Measurements from ENCODE around the gene CTNND2.

The CTNND2 gene

GRCh38 chr5:11378461-11378860, 525.8 kb downstream of the CTNND2 start:
- DNase-seq (ENCODE audit: low read depth), result no peak
- H3K4me3 ChIP-seq (ENCODE audit: low read depth, low read length), result no peak overlapping the region
- TF ChIP-seq CTCF (conservative IDR thresholded peaks at IDR 0.05; ENCODE audit: low read depth, low read length), result no peak

- DNase-seq (ENCODE audit: low read depth), result no peak
- H3K4me3 ChIP-seq (ENCODE audit: low read depth, low read length), result no peak overlapping the region
- TF ChIP-seq CTCF (conservative IDR thresholded peaks at IDR 0.05; ENCODE audit: low read depth, low read length), result no peak
Measured at GRCh38 chr5:11377896-11378295, 526.4 kb downstream of the CTNND2 start.

GRCh38 chr5:11372191-11372590, 532.1 kb downstream of the CTNND2 start:
- H3K4me3 ChIP-seq (ENCODE audit: low read depth, low read length), result no peak overlapping the region
- DNase-seq (ENCODE audit: low read depth), result no peak
- no peak for TF ChIP-seq CTCF (conservative IDR thresholded peaks at IDR 0.05; ENCODE audit: low read depth, low read length)

GRCh38 chr5:11371021-11371420, 533.2 kb downstream of the CTNND2 start:
- DNase-seq (ENCODE audit: low read depth), result no peak
- no peak overlapping the region for H3K4me3 ChIP-seq (ENCODE audit: low read depth, low read length)
- no peak for TF ChIP-seq CTCF (conservative IDR thresholded peaks at IDR 0.05; ENCODE audit: low read depth, low read length)

- no peak for DNase-seq (ENCODE audit: low read depth)
- TF ChIP-seq CTCF (conservative IDR thresholded peaks at IDR 0.05; ENCODE audit: low read depth, low read length), result no peak
- H3K4me3 ChIP-seq (ENCODE audit: low read depth, low read length), result no peak overlapping the region
Measured at GRCh38 chr5:11364531-11364930, 539.7 kb downstream of the CTNND2 start.

GRCh38 chr5:11363631-11364178, 540.5 kb downstream of the CTNND2 start:
- no peak overlapping the region for H3K4me3 ChIP-seq (ENCODE audit: low read depth, low read length)
- no peak for DNase-seq (ENCODE audit: low read depth)
- TF ChIP-seq CTCF (conservative IDR thresholded peaks at IDR 0.05; ENCODE audit: low read depth, low read length), result no peak

GRCh38 chr5:11361768-11362167, 542.5 kb downstream of the CTNND2 start:
- DNase-seq (ENCODE audit: low read depth), result no peak
- TF ChIP-seq CTCF (conservative IDR thresholded peaks at IDR 0.05; ENCODE audit: low read depth, low read length), result no peak
- H3K4me3 ChIP-seq (ENCODE audit: low read depth, low read length), result no peak overlapping the region
